Neural cell (in vitro differentiated cells): ENCODE data around the gene ZNF300. TPM values are rescaled to one million over a fixed set of nuclear protein-coding genes. Genes with fewer than 3 reads are reported as not detected.
"Not testable (repeated sequence)": the region's sequence is repeated elsewhere in the genome, so short reads cannot be mapped to it uniquely, and the experiment has no call there.

Source experiments
- H2AFZ ChIP-seq: fragments of 200-600, 300-800 bp; sonication (generic), shearing (Covaris generic); 2 replicates; pipeline ENCODE4 v1.6.0; 2014; ENCODE audit warnings: low read depth, mild to moderate bottlenecking, antibody characterized with exemption, low read length, moderate library complexity
- H3F3A ChIP-seq: fragments of 200-600 bp; shearing (Covaris generic); 2 replicates; pipeline ENCODE4 v1.6.1; 2016; ENCODE audit warnings: mild to moderate bottlenecking, moderate library complexity, mixed read lengths, antibody characterized with exemption, low read length; ENCODE audit not compliant: insufficient read depth, poor library complexity, severe bottlenecking
- H3K27ac ChIP-seq: fragments of 200-600, 300-800 bp; sonication (generic), shearing (Covaris generic); 2 replicates; pipeline ENCODE4 v1.5.1; 2014; ENCODE audit warnings: mild to moderate bottlenecking, low read length, moderate library complexity
- H3K27me3 ChIP-seq: fragments of 300-800, 200-600 bp; sonication (generic), shearing (Covaris generic); 2 replicates; pipeline ENCODE4 v1.6.0; 2014; ENCODE audit warnings: mild to moderate bottlenecking, low read depth, low read length, moderate library complexity; ENCODE audit not compliant: insufficient read depth
- H3K36me3 ChIP-seq: fragments of 300-800, 200-600 bp; sonication (generic), shearing (Covaris generic); 2 replicates; pipeline ENCODE4 v1.5.1; 2014; ENCODE audit warnings: mild to moderate bottlenecking, antibody characterized with exemption, low read length, moderate library complexity; ENCODE audit not compliant: insufficient read depth
- H3K4me2 ChIP-seq: fragments of 300-800, 200-600 bp; sonication (generic), shearing (Covaris generic); 2 replicates; pipeline ENCODE4 v1.6.0; 2014; ENCODE audit warnings: mild to moderate bottlenecking, low read length
- H3K4me3 ChIP-seq: fragments of 300-800, 200-600 bp; sonication (generic), shearing (Covaris generic); 2 replicates; pipeline ENCODE4 v1.5.1; 2014; ENCODE audit warnings: mild to moderate bottlenecking, low read length, moderate library complexity
- H3K79me2 ChIP-seq: fragments of 200-600 bp; shearing (Covaris generic); replicated peaks from 2 replicates; pipeline ENCODE4 v1.6.0; 2014; ENCODE audit warnings: mild to moderate bottlenecking, low read length, moderate library complexity; ENCODE audit not compliant: insufficient read depth
- H3K9ac ChIP-seq: fragments of 300-800, 200-600 bp; sonication (generic), shearing (Covaris generic); 2 replicates; pipeline ENCODE4 v1.6.1; 2016; ENCODE audit warnings: mild to moderate bottlenecking, low read length, mixed read lengths
- H3K9me2 ChIP-seq: fragments of 200-600 bp; shearing (Covaris generic); 2 replicates; pipeline ENCODE4 v1.6.1; 2016; ENCODE audit warnings: mild to moderate bottlenecking, low read length, mixed read lengths; ENCODE audit not compliant: insufficient read depth
- H3K9me3 ChIP-seq: fragments of 200-600, 300-800 bp; sonication (generic), shearing (Covaris generic); 2 replicates; pipeline ENCODE4 v1.6.1; 2016; ENCODE audit warnings: mild to moderate bottlenecking, mixed run types, low read length, moderate library complexity, mixed read lengths
- H4K20me1 ChIP-seq: fragments of 200-600 bp; shearing (Covaris generic); 2 replicates; pipeline ENCODE4 v1.6.1; 2016; ENCODE audit warnings: mild to moderate bottlenecking, mixed run types; ENCODE audit not compliant: insufficient read depth
- CTCF ChIP-seq: fragments of 450-650 bp; IDR thresholded peaks from 2 replicates; pipeline ENCODE4 v1.5.1; 2014; ENCODE audit warnings: antibody characterized with exemption, mild to moderate bottlenecking, moderate library complexity; ENCODE audit not compliant: poor library complexity, severe bottlenecking
- EP300 ChIP-seq: fragments of 450-650 bp; conservative IDR thresholded peaks from 2 replicates; pipeline ENCODE4 v1.6.1; 2014; ENCODE audit warnings: antibody characterized with exemption, mild to moderate bottlenecking, moderate library complexity; ENCODE audit not compliant: poor library complexity, severe bottlenecking
- EZH2 ChIP-seq: fragments of 200-600, 300-800 bp; shearing (Covaris generic), sonication (generic); IDR thresholded peaks from 2 replicates; pipeline ENCODE4 v1.6.1; 2014; ENCODE audit warnings: antibody characterized with exemption, low read length, borderline replicate concordance, mild to moderate bottlenecking; ENCODE audit not compliant: insufficient read depth, poor library complexity, severe bottlenecking
- MXI1 ChIP-seq: fragments of 450-650 bp; conservative IDR thresholded peaks from 2 replicates; pipeline ENCODE4 v1.6.1; 2014; ENCODE audit warnings: antibody characterized with exemption, mild to moderate bottlenecking; ENCODE audit not compliant: poor library complexity, severe bottlenecking
- POLR2AphosphoS5 ChIP-seq: IDR thresholded peaks from 2 replicates; pipeline ENCODE4 v1.6.1; 2012
- RAD21 ChIP-seq: fragments of 450-650 bp; conservative IDR thresholded peaks from 2 replicates; pipeline ENCODE4 v1.6.1; 2014; ENCODE audit warnings: antibody characterized with exemption, mild to moderate bottlenecking, moderate library complexity
- REST ChIP-seq: IDR thresholded peaks from 2 replicates; pipeline ENCODE4 v1.6.1; 2012; ENCODE audit warnings: borderline replicate concordance
- SMC3 ChIP-seq: fragments of 450-650 bp; conservative IDR thresholded peaks from 2 replicates; pipeline ENCODE4 v1.6.1; 2014; ENCODE audit warnings: antibody characterized with exemption, mild to moderate bottlenecking, moderate library complexity; ENCODE audit not compliant: poor library complexity
- TAF1 ChIP-seq: IDR thresholded peaks from 2 replicates; pipeline ENCODE4 v1.6.1; 2012; ENCODE audit warnings: low read depth
- polyA plus RNA-seq: library from polyadenylated mRNA; depleted of rRNA; stranded (reverse); fragments of >200 nt; gene quantifications from 2 replicates; pipeline ENCODE4 v1.2.3, GENCODE V29; 2014

The ZNF300 gene
- polyA plus RNA-seq, 1 donor from 2014 or later = 126 TPM

- Histone ChIP-seq H3K79me2 (no peaks in the 10 kb centered on the region), H3K9me2 (no peaks in the 10 kb centered on the region), H3K36me3 (no peaks in the 10 kb centered on the region), H3K27ac (no peak overlapping the region), H3K4me3 (no peak overlapping the region), H3K4me2 (no peak overlapping the region), H3K27me3 (no peaks in the 10 kb centered on the region), H4K20me1 (no peaks in the 10 kb centered on the region), H2AFZ (no peak overlapping the region), H3K9me3 (no peaks in the 10 kb centered on the region), H3K9ac (no peak overlapping the region), H3F3A (no peaks in the 10 kb centered on the region)
- no peak for TF ChIP-seq POLR2AphosphoS5
Measured at GRCh38 chr5:150862070-150862469, 42.7 kb downstream of the ZNF300 start.

GRCh38 chr5:150860246-150860821 lies 44.4 kb downstream of the ZNF300 start:
- Histone ChIP-seq H4K20me1 (no peaks in the 10 kb centered on the region), H3K27me3 (no peaks in the 10 kb centered on the region), H3K27ac (no peak overlapping the region), H3K9me2 (no peaks in the 10 kb centered on the region), H3K9me3 (no peaks in the 10 kb centered on the region), H3K79me2 (no peaks in the 10 kb centered on the region), H3K4me3 (no peak overlapping the region), H2AFZ (no peak overlapping the region), H3F3A (no peaks in the 10 kb centered on the region), H3K9ac (no peak overlapping the region), H3K4me2 (no peak overlapping the region), H3K36me3 (no peaks in the 10 kb centered on the region)
- no peak for TF ChIP-seq EP300
- TF ChIP-seq TAF1 = no peak
- no peak for TF ChIP-seq RAD21
- TF ChIP-seq EZH2 = no peak
- no peak for TF ChIP-seq POLR2AphosphoS5
- TF ChIP-seq CTCF = no peak
- TF ChIP-seq SMC3 = no peak
- no peak for TF ChIP-seq REST
- no peak for TF ChIP-seq MXI1

GRCh38 chr5:150856700-150857099 lies 48.1 kb downstream of the ZNF300 start:
- not testable (repeated sequence) for H3K27ac ChIP-seq, H2AFZ ChIP-seq, H3K4me3 ChIP-seq, H3K36me3 ChIP-seq, H3K9ac ChIP-seq, H3K4me2 ChIP-seq, H3F3A ChIP-seq, H3K9me3 ChIP-seq, H3K9me2 ChIP-seq, H4K20me1 ChIP-seq, H3K79me2 ChIP-seq, H3K27me3 ChIP-seq
